GM21786 (cell line): ENCODE data around the gene PRR4.

ENCODE experiments used
- ATAC-seq: cut with Tn5 transposase; IDR thresholded peaks from one replicate; pipeline ENCODE4 v1.9.1; 2021; ENCODE audit not compliant: unreplicated experiment

PRR4 gene

GRCh38 chr12:10802587-10802986 lies 46.7 kb downstream of the PRR4 start, which contains the start of gene TAS2R7:
TAS2R7 (minus strand) TSS chr12:10802627; CDS start chr12:10802570, 57 bp downstream.
- no peak for ATAC-seq

DNA sequence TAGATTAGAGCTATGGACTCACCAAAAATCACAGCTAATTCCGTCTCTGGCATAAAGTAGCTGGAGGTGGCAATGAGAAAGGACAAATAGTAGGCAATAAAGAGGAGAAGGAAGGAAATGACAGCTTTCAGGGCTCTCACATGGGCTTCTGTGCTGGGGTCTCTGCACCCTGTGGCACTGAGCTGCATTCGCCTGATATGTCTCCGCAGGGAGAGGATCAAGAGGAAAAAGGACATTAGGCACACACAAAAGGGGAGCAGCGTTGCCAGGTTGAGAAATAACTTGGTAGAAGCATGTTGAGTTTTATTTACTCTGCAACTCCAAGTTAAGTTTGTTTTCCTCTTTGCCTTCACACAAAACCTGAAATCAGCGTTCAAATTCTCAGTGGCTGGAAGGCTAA lies 47.5 kb downstream of the PRR4 start:
- ATAC-seq = no peak
